Neural cell (in vitro differentiated cells): Measurements from ENCODE around the gene ATXN10. TPM values are rescaled to one million over a fixed set of nuclear protein-coding genes. Genes with fewer than 3 reads are reported as not detected.

Experiments used
- H2AFZ ChIP-seq: fragments of 200-600, 300-800 bp; sonication (generic), shearing (Covaris generic); 2 replicates; pipeline ENCODE4 v1.6.0; 2014; ENCODE audit warnings: low read depth, mild to moderate bottlenecking, antibody characterized with exemption, low read length, moderate library complexity
- H3F3A ChIP-seq: fragments of 200-600 bp; shearing (Covaris generic); 2 replicates; pipeline ENCODE4 v1.6.1; 2016; ENCODE audit warnings: mild to moderate bottlenecking, moderate library complexity, mixed read lengths, antibody characterized with exemption, low read length; ENCODE audit not compliant: insufficient read depth, poor library complexity, severe bottlenecking
- H3K27ac ChIP-seq: fragments of 200-600, 300-800 bp; sonication (generic), shearing (Covaris generic); 2 replicates; pipeline ENCODE4 v1.5.1; 2014; ENCODE audit warnings: mild to moderate bottlenecking, low read length, moderate library complexity
- H3K27me3 ChIP-seq: fragments of 300-800, 200-600 bp; sonication (generic), shearing (Covaris generic); 2 replicates; pipeline ENCODE4 v1.6.0; 2014; ENCODE audit warnings: mild to moderate bottlenecking, low read depth, low read length, moderate library complexity; ENCODE audit not compliant: insufficient read depth
- H3K36me3 ChIP-seq: fragments of 300-800, 200-600 bp; sonication (generic), shearing (Covaris generic); 2 replicates; pipeline ENCODE4 v1.5.1; 2014; ENCODE audit warnings: mild to moderate bottlenecking, antibody characterized with exemption, low read length, moderate library complexity; ENCODE audit not compliant: insufficient read depth
- H3K4me2 ChIP-seq: fragments of 300-800, 200-600 bp; sonication (generic), shearing (Covaris generic); 2 replicates; pipeline ENCODE4 v1.6.0; 2014; ENCODE audit warnings: mild to moderate bottlenecking, low read length
- H3K4me3 ChIP-seq: fragments of 300-800, 200-600 bp; sonication (generic), shearing (Covaris generic); 2 replicates; pipeline ENCODE4 v1.5.1; 2014; ENCODE audit warnings: mild to moderate bottlenecking, low read length, moderate library complexity
- H3K79me2 ChIP-seq: fragments of 200-600 bp; shearing (Covaris generic); replicated peaks from 2 replicates; pipeline ENCODE4 v1.6.0; 2014; ENCODE audit warnings: mild to moderate bottlenecking, low read length, moderate library complexity; ENCODE audit not compliant: insufficient read depth
- H3K9ac ChIP-seq: fragments of 300-800, 200-600 bp; sonication (generic), shearing (Covaris generic); 2 replicates; pipeline ENCODE4 v1.6.1; 2016; ENCODE audit warnings: mild to moderate bottlenecking, low read length, mixed read lengths
- H3K9me2 ChIP-seq: fragments of 200-600 bp; shearing (Covaris generic); 2 replicates; pipeline ENCODE4 v1.6.1; 2016; ENCODE audit warnings: mild to moderate bottlenecking, low read length, mixed read lengths; ENCODE audit not compliant: insufficient read depth
- H3K9me3 ChIP-seq: fragments of 200-600, 300-800 bp; sonication (generic), shearing (Covaris generic); 2 replicates; pipeline ENCODE4 v1.6.1; 2016; ENCODE audit warnings: mild to moderate bottlenecking, mixed run types, low read length, moderate library complexity, mixed read lengths
- H4K20me1 ChIP-seq: fragments of 200-600 bp; shearing (Covaris generic); 2 replicates; pipeline ENCODE4 v1.6.1; 2016; ENCODE audit warnings: mild to moderate bottlenecking, mixed run types; ENCODE audit not compliant: insufficient read depth
- CTCF ChIP-seq: fragments of 450-650 bp; IDR thresholded peaks from 2 replicates; pipeline ENCODE4 v1.5.1; 2014; ENCODE audit warnings: antibody characterized with exemption, mild to moderate bottlenecking, moderate library complexity; ENCODE audit not compliant: poor library complexity, severe bottlenecking
- EP300 ChIP-seq: fragments of 450-650 bp; conservative IDR thresholded peaks from 2 replicates; pipeline ENCODE4 v1.6.1; 2014; ENCODE audit warnings: antibody characterized with exemption, mild to moderate bottlenecking, moderate library complexity; ENCODE audit not compliant: poor library complexity, severe bottlenecking
- EZH2 ChIP-seq: fragments of 200-600, 300-800 bp; shearing (Covaris generic), sonication (generic); IDR thresholded peaks from 2 replicates; pipeline ENCODE4 v1.6.1; 2014; ENCODE audit warnings: antibody characterized with exemption, low read length, borderline replicate concordance, mild to moderate bottlenecking; ENCODE audit not compliant: insufficient read depth, poor library complexity, severe bottlenecking
- MXI1 ChIP-seq: fragments of 450-650 bp; conservative IDR thresholded peaks from 2 replicates; pipeline ENCODE4 v1.6.1; 2014; ENCODE audit warnings: antibody characterized with exemption, mild to moderate bottlenecking; ENCODE audit not compliant: poor library complexity, severe bottlenecking
- POLR2AphosphoS5 ChIP-seq: IDR thresholded peaks from 2 replicates; pipeline ENCODE4 v1.6.1; 2012
- RAD21 ChIP-seq: fragments of 450-650 bp; conservative IDR thresholded peaks from 2 replicates; pipeline ENCODE4 v1.6.1; 2014; ENCODE audit warnings: antibody characterized with exemption, mild to moderate bottlenecking, moderate library complexity
- REST ChIP-seq: IDR thresholded peaks from 2 replicates; pipeline ENCODE4 v1.6.1; 2012; ENCODE audit warnings: borderline replicate concordance
- SMC3 ChIP-seq: fragments of 450-650 bp; conservative IDR thresholded peaks from 2 replicates; pipeline ENCODE4 v1.6.1; 2014; ENCODE audit warnings: antibody characterized with exemption, mild to moderate bottlenecking, moderate library complexity; ENCODE audit not compliant: poor library complexity
- TAF1 ChIP-seq: IDR thresholded peaks from 2 replicates; pipeline ENCODE4 v1.6.1; 2012; ENCODE audit warnings: low read depth
- polyA plus RNA-seq: library from polyadenylated mRNA; depleted of rRNA; stranded (reverse); fragments of >200 nt; gene quantifications from 2 replicates; pipeline ENCODE4 v1.2.3, GENCODE V29; 2014

Gene ATXN10
- polyA plus RNA-seq, 1 donor from 2014 or later, result 321 TPM

GRCh38 chr22:45703758-45704157 lies 32.1 kb downstream of the ATXN10 start:
- H2AFZ ChIP-seq, result no peak overlapping the region
- no peak overlapping the region for H3K9ac ChIP-seq
- no peak overlapping the region for H3K4me3 ChIP-seq
- no peaks in the 10 kb centered on the region for H3K27me3 ChIP-seq
- H3K9me3 ChIP-seq, result no peaks in the 10 kb centered on the region
- no peaks in the 10 kb centered on the region for H4K20me1 ChIP-seq
- peaks cover 6% of the 10 kb centered on the region for H3K79me2 ChIP-seq
- no peak overlapping the region for H3K4me2 ChIP-seq
- no peak for TF ChIP-seq REST
- no peak for TF ChIP-seq SMC3
- TF ChIP-seq POLR2AphosphoS5, result no peak
- TF ChIP-seq RAD21, result no peak
- no peak for TF ChIP-seq EZH2
- TF ChIP-seq CTCF, result no peak
- H3K36me3 ChIP-seq, result peaks cover 23% of the 10 kb centered on the region
- no peaks in the 10 kb centered on the region for H3K9me2 ChIP-seq
- no peaks in the 10 kb centered on the region for H3F3A ChIP-seq
- no peak overlapping the region for H3K27ac ChIP-seq

- H3K9ac ChIP-seq, result no peak overlapping the region
- H3K9me3 ChIP-seq, result no peaks in the 10 kb centered on the region
- peaks cover 23% of the 10 kb centered on the region for H3K36me3 ChIP-seq
- H3K9me2 ChIP-seq, result no peaks in the 10 kb centered on the region
- H2AFZ ChIP-seq, result no peak overlapping the region
- H3K27me3 ChIP-seq, result no peaks in the 10 kb centered on the region
- no peak overlapping the region for H3K4me2 ChIP-seq
- H3K27ac ChIP-seq, result no peak overlapping the region
- H3K4me3 ChIP-seq, result no peak overlapping the region
- no peaks in the 10 kb centered on the region for H3F3A ChIP-seq
- H4K20me1 ChIP-seq, result no peaks in the 10 kb centered on the region
- TF ChIP-seq POLR2AphosphoS5 (no peak), EZH2 (no peak), RAD21 (no peak), MXI1 (no peak), CTCF (no peak), SMC3 (no peak), EP300 (no peak), REST (no peak), TAF1 (no peak)
- peaks cover 6% of the 10 kb centered on the region for H3K79me2 ChIP-seq
These were observed 33.0 kb downstream of the ATXN10 start for GRCh38 chr22:45704648-45705047.
